ENCODE measurements around the gene KRT10. TPM values are rescaled to one million over a fixed set of nuclear protein-coding genes. Genes with fewer than 3 reads are reported as not detected.

Gene KRT10
- total RNA-seq, 1 experiment from 2014 or later = 28.4 TPM

- Histone ChIP-seq H2AFZ (ENCODE audit: low read length) (no peak overlapping the region), H3K4me2 (ENCODE audit: insufficient read depth, insufficient read length, low read length) (no peak overlapping the region), H2AK5ac (ENCODE audit: insufficient read length, low read length) (no peak overlapping the region), H3K79me2 (ENCODE audit: insufficient read depth, low read length) (no peaks in the 10 kb centered on the region), H4K91ac (ENCODE audit: insufficient read length, low read depth, low read length) (no peak overlapping the region), H2BK120ac (ENCODE audit: low read depth, low read length, poor library complexity, severe bottlenecking) (no peak overlapping the region), H3K9ac (ENCODE audit: extremely low read depth, insufficient read length, low read length) (no peak overlapping the region), H3K56ac (ENCODE audit: insufficient read length, low read depth, low read length) (no peak overlapping the region), H3K27me3 (ENCODE audit: insufficient read depth, low read length) (no peaks in the 10 kb centered on the region), H3K4ac (ENCODE audit: low read depth, low read length) (no peak overlapping the region), H3K23ac (ENCODE audit: insufficient read length, low read depth, low read length) (no peak overlapping the region), H3K4me1 (ENCODE audit: insufficient read depth, low read length) (no peaks in the 10 kb centered on the region), H3K14ac (ENCODE audit: insufficient read depth, low read length) (no peak overlapping the region), H3K79me1 (ENCODE audit: insufficient read depth, low read depth, low read length, poor library complexity, severe bottlenecking) (no peaks in the 10 kb centered on the region), H4K8ac (replicated peaks; ENCODE audit: insufficient read length, low read depth, low read length) (no peak overlapping the region), H3K9me3 (ENCODE audit: control insufficient read depth, low read depth, low read length) (no peaks in the 10 kb centered on the region), H2BK12ac (ENCODE audit: insufficient read length, low read depth, low read length) (no peak overlapping the region), H2BK20ac (ENCODE audit: low read depth, low read length, poor library complexity, severe bottlenecking) (no peak overlapping the region), H3K18ac (ENCODE audit: insufficient read length, low read depth, low read length) (no peak overlapping the region), H4K20me1 (ENCODE audit: control insufficient read depth, insufficient read depth, insufficient read length) (no peaks in the 10 kb centered on the region), H2BK15ac (ENCODE audit: low read depth, low read length) (no peak overlapping the region), H4K5ac (ENCODE audit: insufficient read length, low read depth, low read length) (no peak overlapping the region), H3K23me2 (ENCODE audit: insufficient read length, low read depth, low read length, poor library complexity, severe bottlenecking) (no peaks in the 10 kb centered on the region), H2BK5ac (ENCODE audit: insufficient read length, low read length) (no peak overlapping the region), H3T11ph (ENCODE audit: low read length) (no peak overlapping the region), H3K27ac (ENCODE audit: insufficient read length, low read depth, low read length) (no peak overlapping the region)
- Mint-ChIP-seq H3K27ac (no peak overlapping the region), H3K36me3 (ENCODE audit: insufficient read depth in 1 of 3, low read depth in 3 of 3) (no peaks in the 10 kb centered on the region), H3K4me1 (no peaks in the 10 kb centered on the region), H3K27me3 (ENCODE audit: low read depth) (peaks cover 21% of the 10 kb centered on the region), H3K9me3 (no peaks in the 10 kb centered on the region), H3K4me3 (no peak overlapping the region)
- TF ChIP-seq, protein P1, sequence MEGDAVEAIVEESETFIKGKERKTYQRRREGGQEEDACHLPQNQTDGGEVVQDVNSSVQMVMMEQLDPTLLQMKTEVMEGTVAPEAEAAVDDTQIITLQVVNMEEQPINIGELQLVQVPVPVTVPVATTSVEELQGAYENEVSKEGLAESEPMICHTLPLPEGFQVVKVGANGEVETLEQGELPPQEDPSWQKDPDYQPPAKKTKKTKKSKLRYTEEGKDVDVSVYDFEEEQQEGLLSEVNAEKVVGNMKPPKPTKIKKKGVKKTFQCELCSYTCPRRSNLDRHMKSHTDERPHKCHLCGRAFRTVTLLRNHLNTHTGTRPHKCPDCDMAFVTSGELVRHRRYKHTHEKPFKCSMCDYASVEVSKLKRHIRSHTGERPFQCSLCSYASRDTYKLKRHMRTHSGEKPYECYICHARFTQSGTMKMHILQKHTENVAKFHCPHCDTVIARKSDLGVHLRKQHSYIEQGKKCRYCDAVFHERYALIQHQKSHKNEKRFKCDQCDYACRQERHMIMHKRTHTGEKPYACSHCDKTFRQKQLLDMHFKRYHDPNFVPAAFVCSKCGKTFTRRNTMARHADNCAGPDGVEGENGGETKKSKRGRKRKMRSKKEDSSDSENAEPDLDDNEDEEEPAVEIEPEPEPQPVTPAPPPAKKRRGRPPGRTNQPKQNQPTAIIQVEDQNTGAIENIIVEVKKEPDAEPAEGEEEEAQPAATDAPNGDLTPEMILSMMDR (conservative IDR thresholded peaks at IDR 0.05) = no peak
- peak; percentile 56 for DNase-seq
- no CpG with 5 or more reads among the region's 37 CpGs for WGBS (ENCODE audit: extremely low coverage, insufficient read length, low lambda C conversion rate)
These were observed 43.1 kb downstream of the KRT10 start for GRCh38 chr17:40779181-40779909.

Data from H9 (cell line).